DND-41 (cell line): ENCODE data around the gene AGAP5.

Source experiments
- ATAC-seq: fragments of 200-7000 bp; cut with Tn5 transposase; 3 replicates; pipeline ENCODE4 v1.9.1; 2021; ENCODE audit warnings: low read depth; ENCODE audit not compliant: insufficient read depth
- DNase-seq: peaks from one replicate; pipeline ENCODE4 v3.0.0-alpha.2; 2020
- H2AFZ ChIP-seq: 2 replicates; pipeline ENCODE4 v1.6.0; 2012; ENCODE audit warnings: low read depth, low read length
- H3K27ac ChIP-seq: 2 replicates; pipeline ENCODE4 v1.5.1; 2012; ENCODE audit warnings: low read length, inconsistent platforms
- H3K27me3 ChIP-seq: fragments of 200-600 bp; sonication (generic); 2 replicates; pipeline ENCODE4 v1.6.0; 2012; ENCODE audit warnings: low read length, mild to moderate bottlenecking, inconsistent platforms; ENCODE audit not compliant: insufficient read depth, poor library complexity
- H3K36me3 ChIP-seq: 2 replicates; pipeline ENCODE4 v1.5.1; 2012; ENCODE audit warnings: low read length, inconsistent platforms; ENCODE audit not compliant: insufficient read depth
- H3K4me1 ChIP-seq: 2 replicates; pipeline ENCODE4 v1.5.1; 2012; ENCODE audit warnings: mild to moderate bottlenecking, low read length; ENCODE audit not compliant: insufficient read depth
- H3K4me2 ChIP-seq: 2 replicates; pipeline ENCODE4 v1.6.0; 2012; ENCODE audit warnings: mild to moderate bottlenecking, moderate library complexity, low read length, inconsistent platforms; ENCODE audit not compliant: insufficient read depth
- H3K4me3 ChIP-seq, 2 experiments: fragments of 200-600 bp in 1 of 2; shearing (Covaris generic) in 1 of 2; 2 replicates each; pipeline ENCODE4 v1.5.1; 2012 to 2016; ENCODE audit warnings: inconsistent platforms in 2 of 2, low read length in 2 of 2, mild to moderate bottlenecking in 2 of 2, low read depth in 1 of 2, moderate library complexity in 1 of 2
- H3K79me2 ChIP-seq: 2 replicates; pipeline ENCODE4 v1.6.0; 2012; ENCODE audit warnings: low read length, inconsistent platforms; ENCODE audit not compliant: insufficient read depth
- H3K9ac ChIP-seq: 2 replicates; pipeline ENCODE4 v1.6.0; 2012; ENCODE audit warnings: low read depth, mild to moderate bottlenecking, inconsistent platforms, low read length, moderate library complexity
- H3K9me3 ChIP-seq: 2 replicates; pipeline ENCODE4 v1.5.1; 2012; ENCODE audit warnings: low read length, moderate library complexity, mild to moderate bottlenecking, inconsistent platforms; ENCODE audit not compliant: insufficient read depth, severe bottlenecking
- H4K20me1 ChIP-seq: 2 replicates; pipeline ENCODE4 v1.6.0; 2012; ENCODE audit warnings: low read length; ENCODE audit not compliant: insufficient read depth
- EZH2 ChIP-seq: IDR thresholded peaks from 3 replicates; pipeline ENCODE4 v1.6.1; 2012; ENCODE audit warnings: borderline replicate concordance, low read depth, mild to moderate bottlenecking, moderate library complexity, low read length, inconsistent platforms; ENCODE audit not compliant: severe bottlenecking
- TF ChIP-seq, protein P1 (sequence below): IDR thresholded peaks from 2 replicates; pipeline ENCODE4 v1.5.1; 2012; ENCODE audit warnings: borderline replicate concordance, low read length, moderate library complexity, mild to moderate bottlenecking; ENCODE audit not compliant: poor library complexity, severe bottlenecking; ENCODE audit errors: extremely low read depth

Gene AGAP5

GRCh38 chr10:73647875-73648651 is 49.8 kb downstream of the AGAP5 start:
- Histone ChIP-seq H3K4me1 (no peaks in the 10 kb centered on the region), H4K20me1 (no peaks in the 10 kb centered on the region), H3K27ac (no peak overlapping the region), H3K9me3 (no peaks in the 10 kb centered on the region), H3K9ac (no peak overlapping the region), H3K27me3 (no peaks in the 10 kb centered on the region), H3K36me3 (no peaks in the 10 kb centered on the region), H2AFZ (no peak overlapping the region), H3K4me2 (no peak overlapping the region), H3K79me2 (no peaks in the 10 kb centered on the region), H3K4me3 (no peak overlapping the region)
- no peak for ATAC-seq
- TF ChIP-seq, protein P1, sequence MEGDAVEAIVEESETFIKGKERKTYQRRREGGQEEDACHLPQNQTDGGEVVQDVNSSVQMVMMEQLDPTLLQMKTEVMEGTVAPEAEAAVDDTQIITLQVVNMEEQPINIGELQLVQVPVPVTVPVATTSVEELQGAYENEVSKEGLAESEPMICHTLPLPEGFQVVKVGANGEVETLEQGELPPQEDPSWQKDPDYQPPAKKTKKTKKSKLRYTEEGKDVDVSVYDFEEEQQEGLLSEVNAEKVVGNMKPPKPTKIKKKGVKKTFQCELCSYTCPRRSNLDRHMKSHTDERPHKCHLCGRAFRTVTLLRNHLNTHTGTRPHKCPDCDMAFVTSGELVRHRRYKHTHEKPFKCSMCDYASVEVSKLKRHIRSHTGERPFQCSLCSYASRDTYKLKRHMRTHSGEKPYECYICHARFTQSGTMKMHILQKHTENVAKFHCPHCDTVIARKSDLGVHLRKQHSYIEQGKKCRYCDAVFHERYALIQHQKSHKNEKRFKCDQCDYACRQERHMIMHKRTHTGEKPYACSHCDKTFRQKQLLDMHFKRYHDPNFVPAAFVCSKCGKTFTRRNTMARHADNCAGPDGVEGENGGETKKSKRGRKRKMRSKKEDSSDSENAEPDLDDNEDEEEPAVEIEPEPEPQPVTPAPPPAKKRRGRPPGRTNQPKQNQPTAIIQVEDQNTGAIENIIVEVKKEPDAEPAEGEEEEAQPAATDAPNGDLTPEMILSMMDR, result no peak
- no peak for TF ChIP-seq EZH2
- no peak for DNase-seq

GRCh38 chr10:73647211-73647874 is 50.6 kb downstream of the AGAP5 start:
- no peak for ATAC-seq
- H3K4me1 ChIP-seq, result no peaks in the 10 kb centered on the region
- H3K27me3 ChIP-seq, result no peaks in the 10 kb centered on the region
- no peak for DNase-seq
- no peaks in the 10 kb centered on the region for H4K20me1 ChIP-seq
- H3K9me3 ChIP-seq, result no peaks in the 10 kb centered on the region
- H3K4me2 ChIP-seq, result no peak overlapping the region
- H3K4me3 ChIP-seq, result no peak overlapping the region
- TF ChIP-seq EZH2, result no peak
- H2AFZ ChIP-seq, result no peak overlapping the region
- no peaks in the 10 kb centered on the region for H3K36me3 ChIP-seq
- H3K79me2 ChIP-seq, result no peaks in the 10 kb centered on the region
- H3K9ac ChIP-seq, result no peak overlapping the region
- no peak overlapping the region for H3K27ac ChIP-seq

DNA sequence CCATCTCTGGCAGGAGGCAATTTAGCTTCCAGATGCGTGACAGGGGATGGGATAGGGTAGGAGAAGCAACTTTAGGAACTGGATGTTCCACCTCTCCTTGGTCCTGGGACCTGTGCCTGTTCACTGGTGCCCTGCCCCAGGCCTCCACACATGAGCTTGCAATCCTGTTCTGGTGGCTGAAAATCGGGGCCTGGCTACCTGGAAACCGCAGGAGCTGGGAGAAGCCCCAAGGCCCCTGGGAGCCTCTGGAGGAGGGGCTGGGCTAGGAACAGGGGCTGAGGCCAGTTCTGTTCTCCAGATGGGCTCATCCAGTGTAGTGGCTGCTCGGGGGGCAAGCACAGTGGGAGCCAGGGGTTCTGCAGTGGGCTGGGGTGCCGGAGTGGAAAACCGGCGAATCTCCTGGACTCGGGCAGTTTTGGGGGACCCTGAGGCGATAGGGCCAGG is 51.3 kb downstream of the AGAP5 start:
- Histone ChIP-seq H3K79me2 (no peaks in the 10 kb centered on the region), H3K27me3 (no peaks in the 10 kb centered on the region), H3K4me1 (no peaks in the 10 kb centered on the region), H2AFZ (no peak overlapping the region), H3K9me3 (no peaks in the 10 kb centered on the region), H4K20me1 (no peaks in the 10 kb centered on the region), H3K4me2 (no peak overlapping the region), H3K36me3 (no peaks in the 10 kb centered on the region), H3K4me3 (no peak overlapping the region), H3K27ac (no peak overlapping the region), H3K9ac (no peak overlapping the region)
- no peak for ATAC-seq
- DNase-seq, result no peak
- TF ChIP-seq, protein P1, result no peak
- TF ChIP-seq EZH2, result no peak

GRCh38 chr10:73645251-73645650 is 52.7 kb downstream of the AGAP5 start:
- H3K36me3 ChIP-seq, result no peaks in the 10 kb centered on the region
- TF ChIP-seq, protein P1, result no peak
- no peak for TF ChIP-seq EZH2
- H3K4me3 ChIP-seq, result no peak overlapping the region
- H3K27ac ChIP-seq, result no peak overlapping the region
- no peaks in the 10 kb centered on the region for H4K20me1 ChIP-seq
- no peaks in the 10 kb centered on the region for H3K79me2 ChIP-seq
- DNase-seq, result no peak
- H3K9me3 ChIP-seq, result no peaks in the 10 kb centered on the region
- no peak overlapping the region for H3K9ac ChIP-seq
- H3K4me1 ChIP-seq, result no peaks in the 10 kb centered on the region
- H3K27me3 ChIP-seq, result no peaks in the 10 kb centered on the region
- no peak overlapping the region for H2AFZ ChIP-seq
- H3K4me2 ChIP-seq, result no peak overlapping the region
- ATAC-seq, result no peak
